IPS-20b (cell line): ENCODE data around the gene IFNL1.
"Not testable (repeated sequence)": the region's sequence is repeated elsewhere in the genome, so short reads cannot be mapped to it uniquely, and the experiment has no call there.

Experiments
- H3K27ac ChIP-seq: one replicate; pipeline ENCODE4 v1.5.1; 2013; ENCODE audit warnings: low read length
- H3K27me3 ChIP-seq: 2 replicates; pipeline ENCODE4 v1.6.1; 2013; ENCODE audit warnings: mild to moderate bottlenecking, low read length, inconsistent platforms; ENCODE audit not compliant: insufficient read depth
- H3K36me3 ChIP-seq: 2 replicates; pipeline ENCODE4 v1.6.1; 2013; ENCODE audit warnings: low read depth, mild to moderate bottlenecking, inconsistent platforms, low read length, moderate library complexity; ENCODE audit not compliant: insufficient read depth
- H3K4me1 ChIP-seq: 2 replicates; pipeline ENCODE4 v1.6.1; 2013; ENCODE audit warnings: mild to moderate bottlenecking, control low read depth, inconsistent platforms, low read length, moderate library complexity; ENCODE audit not compliant: insufficient read depth
- H3K4me3 ChIP-seq: 2 replicates; pipeline ENCODE4 v1.5.1; 2013; ENCODE audit warnings: mild to moderate bottlenecking, low read length, inconsistent platforms
- H3K9ac ChIP-seq: 2 replicates; pipeline ENCODE4 v1.6.1; 2013; ENCODE audit warnings: low read depth, mild to moderate bottlenecking, inconsistent platforms, low read length, moderate library complexity
- H3K9me3 ChIP-seq: 2 replicates; pipeline ENCODE4 v1.6.1; 2013; ENCODE audit warnings: mild to moderate bottlenecking, low read depth, low read length, inconsistent platforms; ENCODE audit not compliant: insufficient read depth

Gene IFNL1

DNA sequence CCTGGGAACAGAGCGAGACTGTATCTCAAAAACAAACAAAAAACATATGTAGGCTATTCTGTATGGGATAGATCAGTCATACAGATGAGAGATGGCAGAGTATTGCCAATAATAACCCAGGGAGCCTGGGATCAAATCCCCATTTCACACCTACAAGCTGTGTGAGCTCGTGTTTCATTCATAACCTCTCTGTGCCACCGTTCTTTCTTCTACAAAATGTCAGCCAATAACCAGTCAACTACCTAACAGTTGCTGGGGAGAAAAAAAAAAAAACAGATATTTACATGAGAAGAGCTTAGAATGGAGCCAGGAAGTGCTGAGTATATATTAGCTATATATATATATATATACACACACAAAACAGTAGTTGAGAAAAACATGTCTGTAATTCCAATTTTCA lies 34.5 kb upstream of the IFNL1 start:
- no peaks in the 10 kb centered on the region for H3K9me3 ChIP-seq
- no peak overlapping the region for H3K9ac ChIP-seq

DNA sequence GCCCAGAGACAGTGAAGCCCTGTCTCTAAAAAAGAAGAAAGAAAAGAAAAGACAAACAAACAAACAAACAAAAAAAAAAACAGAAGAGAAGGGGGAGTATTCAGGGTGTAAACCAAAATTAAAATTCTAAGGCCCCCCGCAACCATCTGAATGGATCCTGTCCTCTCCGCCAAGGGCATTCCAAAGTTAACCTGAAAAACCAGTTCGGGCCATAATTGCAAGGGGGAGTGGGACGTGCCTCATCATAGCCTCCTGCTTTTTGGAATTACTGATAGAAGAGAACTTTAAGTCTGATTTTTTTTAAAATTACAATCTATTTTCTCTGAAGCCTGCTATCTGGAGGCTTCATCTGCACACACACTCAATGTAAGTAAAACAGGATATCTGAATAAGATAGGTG lies 33.7 kb upstream of the IFNL1 start:
- Histone ChIP-seq H3K4me1 (no peaks in the 10 kb centered on the region), H3K36me3 (no peaks in the 10 kb centered on the region), H3K27ac (no peak overlapping the region), H3K4me3 (no peak overlapping the region), H3K9ac (no peak overlapping the region), H3K27me3 (peaks cover 80% of the 10 kb centered on the region), H3K9me3 (no peaks in the 10 kb centered on the region)

More for the DNA sequence above, 34.5 kb upstream of the IFNL1 start:
- Histone ChIP-seq H3K27me3 (peaks cover 74% of the 10 kb centered on the region), H3K4me1 (no peaks in the 10 kb centered on the region), H3K4me3 (no peak overlapping the region), H3K27ac (no peak overlapping the region), H3K36me3 (no peaks in the 10 kb centered on the region)

GRCh38 chr19:39263912-39264305 lies 32.3 kb upstream of the IFNL1 start:
- Histone ChIP-seq H3K27me3 (peaks cover 83% of the 10 kb centered on the region), H3K9me3 (no peaks in the 10 kb centered on the region), H3K27ac (no peak overlapping the region), H3K4me1 (no peaks in the 10 kb centered on the region), H3K4me3 (peak overlapping the region; percentile 46; the same call in 1 of the 2 replicates), H3K9ac (no peak overlapping the region), H3K36me3 (no peaks in the 10 kb centered on the region)

- Histone ChIP-seq H3K36me3 (no peaks in the 10 kb centered on the region), H3K9ac (no peak overlapping the region), H3K4me3 (peak overlapping the region; percentile 46; the same call in 1 of the 2 replicates), H3K27me3 (peaks cover 80% of the 10 kb centered on the region), H3K27ac (no peak overlapping the region), H3K4me1 (no peaks in the 10 kb centered on the region), H3K9me3 (no peaks in the 10 kb centered on the region)
Measured at GRCh38 chr19:39264306-39265290, 31.6 kb upstream of the IFNL1 start.

- Histone ChIP-seq H3K27me3 (peaks cover 77% of the 10 kb centered on the region), H3K4me3 (peak overlapping the region; percentile 46; the same call in 1 of the 2 replicates), H3K9me3 (no peaks in the 10 kb centered on the region), H3K9ac (no peak overlapping the region), H3K27ac (no peak overlapping the region), H3K4me1 (no peaks in the 10 kb centered on the region), H3K36me3 (no peaks in the 10 kb centered on the region)
Measured at GRCh38 chr19:39265321-39265916, 30.8 kb upstream of the IFNL1 start.

GRCh38 chr19:39268085-39268484 lies 28.1 kb upstream of the IFNL1 start, which contains the start of gene IFNL2:
Gene IFNL2, plus strand, starts transcription at chr19:39268396. Its CDS starts 173 bp downstream, at chr19:39268569.
- H3K27ac ChIP-seq, H3K9ac ChIP-seq, H3K9me3 ChIP-seq, H3K4me1 ChIP-seq, H3K36me3 ChIP-seq, H3K4me3 ChIP-seq: not testable (repeated sequence)
- H3K27me3 ChIP-seq: peaks cover 59% of the 10 kb centered on the region

DNA sequence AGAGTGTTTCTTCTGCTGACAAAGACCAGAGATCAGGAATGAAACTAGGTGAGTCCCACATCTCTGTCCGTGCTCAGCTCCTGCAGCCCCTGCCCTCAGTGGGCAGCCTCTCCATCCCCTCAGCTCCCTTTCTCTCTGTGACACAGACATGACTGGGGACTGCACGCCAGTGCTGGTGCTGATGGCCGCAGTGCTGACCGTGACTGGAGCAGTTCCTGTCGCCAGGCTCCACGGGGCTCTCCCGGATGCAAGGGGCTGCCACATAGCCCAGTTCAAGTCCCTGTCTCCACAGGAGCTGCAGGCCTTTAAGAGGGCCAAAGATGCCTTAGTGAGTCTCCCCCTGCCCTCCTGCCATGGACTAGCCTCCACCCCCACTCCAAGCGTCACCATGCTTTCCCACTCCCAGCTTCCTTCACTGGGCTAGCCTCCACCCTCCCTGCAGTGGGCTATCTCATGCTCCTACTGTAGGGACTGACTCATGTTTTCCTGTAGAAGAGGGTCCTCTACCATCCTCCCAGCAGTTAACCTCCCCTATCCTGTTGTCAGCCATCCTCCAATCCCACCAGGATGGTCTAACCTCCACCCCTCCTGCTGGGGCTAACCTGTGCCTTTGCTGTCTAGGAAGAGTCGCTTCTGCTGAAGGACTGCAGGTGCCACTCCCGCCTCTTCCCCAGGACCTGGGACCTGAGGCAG lies 27.5 kb upstream of the IFNL1 start:
- not testable (repeated sequence) for H3K9ac ChIP-seq, H3K36me3 ChIP-seq, H3K27ac ChIP-seq, H3K4me3 ChIP-seq, H3K4me1 ChIP-seq, H3K9me3 ChIP-seq
- peaks cover 53% of the 10 kb centered on the region for H3K27me3 ChIP-seq

DNA sequence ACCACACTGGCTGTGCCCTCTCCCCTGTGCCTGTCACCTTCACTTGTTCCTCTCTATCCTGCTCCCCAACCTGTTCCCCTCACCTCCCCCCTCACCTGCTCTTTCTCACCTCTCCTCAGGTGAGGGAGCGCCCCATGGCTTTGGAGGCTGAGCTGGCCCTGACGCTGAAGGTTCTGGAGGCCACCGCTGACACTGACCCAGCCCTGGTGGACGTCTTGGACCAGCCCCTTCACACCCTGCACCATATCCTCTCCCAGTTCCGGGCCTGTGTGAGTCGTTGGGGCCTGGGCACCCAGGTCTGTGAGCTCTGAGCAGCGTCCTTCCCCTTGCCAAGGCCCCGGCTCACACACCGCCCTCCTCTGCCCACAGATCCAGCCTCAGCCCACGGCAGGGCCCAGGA lies 26.8 kb upstream of the IFNL1 start:
- H3K4me1 ChIP-seq, H3K9ac ChIP-seq, H3K27ac ChIP-seq, H3K4me3 ChIP-seq, H3K9me3 ChIP-seq, H3K36me3 ChIP-seq: not testable (repeated sequence)
- peaks cover 46% of the 10 kb centered on the region for H3K27me3 ChIP-seq

DNA sequence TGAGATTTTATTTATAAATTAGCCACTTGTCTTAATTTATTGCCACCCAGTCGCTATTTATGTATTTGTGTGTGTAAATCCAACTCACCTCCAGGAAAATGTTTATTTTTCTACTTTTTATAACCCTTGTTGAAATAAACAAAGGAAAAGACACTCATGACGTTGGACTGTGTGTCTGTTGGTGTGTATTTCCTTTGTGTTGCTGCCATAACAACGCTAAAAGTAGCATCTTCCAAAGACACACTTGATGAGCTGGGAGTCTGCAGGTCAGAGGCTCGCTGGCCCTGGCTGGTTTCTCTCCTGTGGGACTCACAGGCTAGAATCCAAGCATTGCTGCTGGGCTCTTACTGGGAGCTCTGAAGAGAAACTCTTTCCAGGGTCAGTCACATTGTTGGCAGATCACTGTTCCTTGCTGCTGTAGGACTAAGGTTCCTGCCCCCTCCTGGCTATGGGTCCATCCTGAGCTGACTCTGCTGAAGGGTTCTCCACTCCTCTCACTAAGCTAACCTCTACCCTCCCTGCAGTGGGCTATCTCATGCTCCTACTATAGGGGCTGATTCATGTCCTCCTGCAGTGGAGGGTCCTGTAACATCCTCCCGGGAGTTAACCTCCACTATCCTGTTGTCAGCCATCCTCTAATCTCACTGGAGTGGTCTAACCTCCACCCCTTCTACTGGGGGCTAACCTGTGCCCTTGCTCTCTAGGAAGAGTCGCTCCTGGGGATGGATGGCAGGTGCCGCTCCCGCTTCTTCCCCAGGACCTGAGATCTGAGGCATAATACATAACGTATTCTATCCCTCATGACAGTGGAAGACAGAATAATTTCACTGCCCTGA lies 26.0 kb upstream of the IFNL1 start:
- H3K9me3 ChIP-seq: no peaks in the 10 kb centered on the region
- no peak overlapping the region for H3K27ac ChIP-seq
- no peaks in the 10 kb centered on the region for H3K36me3 ChIP-seq
- H3K4me3 ChIP-seq: no peak overlapping the region
- H3K4me1 ChIP-seq: no peaks in the 10 kb centered on the region
- H3K9ac ChIP-seq: no peak overlapping the region
- H3K27me3 ChIP-seq: peaks cover 37% of the 10 kb centered on the region

DNA sequence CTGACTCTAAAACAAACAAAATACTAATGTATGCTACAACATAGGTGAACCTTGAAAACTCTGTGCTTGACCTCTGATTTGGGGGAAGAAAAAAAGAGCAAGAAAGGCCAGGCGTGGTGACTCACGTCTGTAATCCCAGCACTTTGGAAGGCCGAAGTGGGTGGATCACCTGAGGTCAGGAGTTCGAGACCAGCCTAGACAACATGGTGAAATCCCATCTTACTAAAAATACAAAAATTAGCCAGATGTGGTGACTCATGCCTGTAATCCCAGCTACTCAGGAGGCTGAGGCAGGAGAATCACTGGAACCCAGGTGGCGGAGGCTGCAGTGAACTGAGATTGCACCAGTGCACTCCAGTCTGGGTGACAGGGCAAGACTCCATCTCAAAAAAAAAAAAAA lies 22.3 kb upstream of the IFNL1 start:
- not testable (repeated sequence) for H3K36me3 ChIP-seq, H3K4me3 ChIP-seq, H3K9ac ChIP-seq, H3K27ac ChIP-seq, H3K9me3 ChIP-seq, H3K4me1 ChIP-seq
- H3K27me3 ChIP-seq: peaks cover 17% of the 10 kb centered on the region

- Histone ChIP-seq H3K9me3 (no peaks in the 10 kb centered on the region), H3K27me3 (peaks cover 10% of the 10 kb centered on the region), H3K27ac (no peak overlapping the region), H3K4me3 (no peak overlapping the region), H3K36me3 (no peaks in the 10 kb centered on the region), H3K4me1 (no peaks in the 10 kb centered on the region), H3K9ac (no peak overlapping the region)
Measured at GRCh38 chr19:39275578-39275977, 20.6 kb upstream of the IFNL1 start.
